D341Med (cell line): Measurements from ENCODE around the gene SRBD1.
A peak's percentile ranks its signal among the peaks of the same experiment; 100 is the strongest.

Experiments used
- DNase-seq: peaks from one replicate; pipeline ENCODE4 v3.0.0; 2012; ENCODE audit warnings: low spot score

The SRBD1 gene

GRCh38 chr2:45469314-45470099 is 141.6 kb downstream of the SRBD1 start:
- no peak for DNase-seq

- no peak for DNase-seq
Measured at GRCh38 chr2:45468279-45468678, 142.8 kb downstream of the SRBD1 start.

DNA sequence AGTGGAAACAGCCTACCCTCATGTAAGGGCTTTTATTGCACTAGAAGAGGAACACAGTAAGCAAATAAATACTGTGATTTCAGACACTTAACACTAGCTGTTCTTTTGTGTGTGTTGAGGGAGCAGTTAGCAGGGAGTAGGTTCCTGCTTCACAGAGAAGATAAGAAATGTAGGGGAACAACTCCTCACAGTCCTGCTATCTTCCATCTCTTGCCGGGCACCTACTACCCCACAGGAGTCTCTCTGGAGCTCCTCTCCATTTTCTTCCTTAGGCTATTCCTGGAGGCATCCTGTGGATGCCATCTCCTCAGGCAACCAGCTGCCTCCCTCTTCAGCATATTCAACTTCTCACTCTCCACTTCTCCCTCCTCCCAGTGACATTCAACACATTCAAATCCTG is 145.0 kb downstream of the SRBD1 start:
- no peak for DNase-seq

- no peak for DNase-seq
Measured at GRCh38 chr2:45460825-45461224, 150.2 kb downstream of the SRBD1 start.

DNA sequence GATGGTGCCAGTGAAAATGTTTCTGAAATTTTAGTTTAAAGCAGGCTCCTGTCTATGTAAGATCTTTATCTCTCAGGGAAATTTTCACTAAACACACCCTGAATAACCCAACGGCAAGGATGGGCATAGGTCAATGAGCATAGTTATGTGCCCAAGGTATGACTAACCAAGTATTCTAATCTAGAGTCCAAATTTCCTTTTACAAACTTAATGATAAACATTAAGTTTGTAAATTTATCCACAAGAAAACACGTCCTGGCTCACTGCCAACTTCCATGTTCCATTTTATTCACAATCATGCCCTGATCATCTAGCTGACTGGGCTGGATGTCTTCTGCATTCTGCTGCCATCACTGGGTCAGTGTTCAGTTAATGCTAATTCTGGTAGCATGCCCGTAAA is 151.2 kb downstream of the SRBD1 start:
- no peak for DNase-seq

DNA sequence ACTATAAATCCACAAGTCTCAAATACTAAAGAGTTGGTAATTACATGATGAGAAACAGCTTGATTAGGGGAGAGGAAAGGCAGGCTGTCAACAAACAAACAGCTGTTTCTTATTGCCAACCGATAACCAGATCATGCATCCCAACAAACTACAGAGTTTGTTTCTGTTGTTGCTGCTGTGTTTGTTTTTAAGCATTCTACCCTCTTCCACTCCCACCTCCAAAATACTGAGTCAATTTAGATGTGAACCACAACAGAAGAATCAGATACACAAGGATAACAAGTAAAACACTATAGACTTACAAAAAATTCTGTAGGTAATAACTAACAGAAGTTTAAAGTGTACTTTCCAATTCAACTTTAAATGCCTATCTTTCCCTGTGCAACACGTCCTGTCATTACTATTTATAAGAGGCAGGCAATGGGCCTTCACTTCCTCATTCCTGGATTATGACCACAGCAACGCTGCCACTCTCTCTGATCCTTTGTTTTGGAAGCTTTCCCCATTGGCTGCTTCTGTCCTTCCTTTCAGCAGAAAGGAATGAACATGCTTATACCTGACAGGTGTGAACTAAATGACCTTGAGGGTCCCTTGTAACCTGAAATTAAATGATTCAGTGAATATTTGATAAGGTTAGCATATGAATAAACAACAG is 152.0 kb downstream of the SRBD1 start:
- no peak for DNase-seq

DNA sequence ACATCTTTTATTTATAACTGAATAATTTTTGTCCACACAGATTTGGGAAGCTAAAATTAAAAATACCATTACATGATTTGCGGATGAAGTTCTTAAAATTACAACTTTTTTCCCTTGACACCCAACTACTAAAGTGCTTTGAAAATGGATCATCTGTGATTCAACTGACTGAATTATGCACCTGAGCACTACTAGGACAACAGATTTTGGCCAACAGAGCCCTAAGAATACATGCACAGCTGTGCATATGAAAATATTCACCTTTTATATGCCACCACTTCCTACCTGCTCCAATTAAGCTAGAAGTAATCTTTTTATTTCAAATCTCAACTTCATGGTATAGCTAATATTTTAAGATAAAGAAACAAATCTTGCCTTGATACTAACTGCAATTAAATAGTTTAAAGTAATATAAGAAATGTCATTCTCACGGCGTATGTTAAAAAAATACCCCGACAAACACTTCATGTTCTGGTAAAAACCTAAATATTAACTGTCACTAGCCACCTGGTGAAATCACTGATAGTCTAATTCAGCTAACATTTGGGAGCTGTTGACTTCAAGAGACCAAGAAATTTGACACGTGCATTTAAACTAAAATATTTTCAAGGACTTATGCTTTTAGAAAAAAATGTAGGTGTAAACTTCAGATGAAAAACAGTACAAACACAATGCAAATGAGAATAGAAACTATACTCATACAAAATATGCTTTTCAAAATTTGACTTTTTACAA is 153.7 kb downstream of the SRBD1 start:
- DNase-seq, result no peak

GRCh38 chr2:45452866-45453265 is 158.2 kb downstream of the SRBD1 start:
- no peak for DNase-seq

GRCh38 chr2:45450634-45451033 is 160.4 kb downstream of the SRBD1 start:
- DNase-seq, result no peak

GRCh38 chr2:45448217-45448616 is 162.8 kb downstream of the SRBD1 start:
- no peak for DNase-seq

GRCh38 chr2:45446016-45446415 is 165.1 kb downstream of the SRBD1 start:
- no peak for DNase-seq

DNA sequence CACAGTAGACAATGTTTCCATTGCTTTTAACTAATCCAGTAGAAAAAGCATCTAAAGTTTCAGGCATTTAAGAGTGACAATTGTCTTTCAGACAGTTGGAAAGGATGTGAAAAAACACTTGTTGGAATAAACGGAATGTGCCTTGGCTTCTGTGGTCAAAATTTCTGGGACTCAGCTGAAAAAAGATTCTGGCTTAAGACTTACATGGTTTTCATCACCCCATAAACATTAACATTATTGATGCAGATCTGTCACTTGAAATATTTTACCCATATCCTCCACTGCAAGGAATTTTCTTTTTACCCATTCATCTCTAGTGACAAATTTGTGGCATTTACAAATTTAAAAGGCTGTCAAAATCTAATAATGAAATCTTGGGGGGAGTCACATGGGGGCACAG is 166.0 kb downstream of the SRBD1 start:
- no peak for DNase-seq

- DNase-seq, result no peak
Measured at GRCh38 chr2:45443012-45443411, 168.1 kb downstream of the SRBD1 start.

DNA sequence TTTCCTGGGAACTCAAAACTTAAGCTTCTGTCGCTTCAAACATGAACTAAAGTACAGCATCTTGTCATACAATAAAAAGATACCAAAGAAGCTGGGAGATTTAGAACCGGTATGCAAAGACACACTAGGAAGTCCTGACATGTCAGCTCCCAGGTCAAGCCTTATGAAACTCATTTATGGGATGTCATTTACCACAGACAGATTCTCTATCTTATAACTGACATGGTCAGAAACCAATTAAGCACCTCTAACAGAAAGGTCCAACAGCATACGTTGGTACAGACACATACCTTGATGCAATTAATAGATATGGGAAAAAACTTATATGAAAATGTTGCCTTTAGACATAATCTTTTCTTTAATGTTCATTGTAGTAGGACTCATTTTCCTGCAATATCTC is 169.0 kb downstream of the SRBD1 start:
- no peak for DNase-seq

DNA sequence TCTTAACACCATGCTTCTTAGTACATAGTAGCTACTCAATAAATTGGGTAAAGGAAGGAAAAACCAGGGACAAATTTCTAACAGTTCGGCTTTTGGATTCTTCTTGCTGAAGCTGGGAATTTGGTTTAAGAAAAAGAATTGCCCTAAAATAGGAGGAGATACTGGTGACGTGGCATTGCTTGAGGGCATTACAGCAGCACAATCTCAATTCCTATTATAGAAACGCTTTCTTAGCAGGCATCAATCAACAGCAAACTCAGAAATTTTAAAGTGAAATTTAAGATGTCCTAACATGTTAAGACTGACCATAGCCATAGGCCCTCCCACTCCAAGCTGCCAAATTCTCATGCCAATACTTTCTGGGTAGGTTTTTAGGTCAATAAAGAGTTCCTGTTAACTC is 169.5 kb downstream of the SRBD1 start:
- no peak for DNase-seq

GRCh38 chr2:45439788-45440773 is 171.0 kb downstream of the SRBD1 start:
- no peak for DNase-seq

DNA sequence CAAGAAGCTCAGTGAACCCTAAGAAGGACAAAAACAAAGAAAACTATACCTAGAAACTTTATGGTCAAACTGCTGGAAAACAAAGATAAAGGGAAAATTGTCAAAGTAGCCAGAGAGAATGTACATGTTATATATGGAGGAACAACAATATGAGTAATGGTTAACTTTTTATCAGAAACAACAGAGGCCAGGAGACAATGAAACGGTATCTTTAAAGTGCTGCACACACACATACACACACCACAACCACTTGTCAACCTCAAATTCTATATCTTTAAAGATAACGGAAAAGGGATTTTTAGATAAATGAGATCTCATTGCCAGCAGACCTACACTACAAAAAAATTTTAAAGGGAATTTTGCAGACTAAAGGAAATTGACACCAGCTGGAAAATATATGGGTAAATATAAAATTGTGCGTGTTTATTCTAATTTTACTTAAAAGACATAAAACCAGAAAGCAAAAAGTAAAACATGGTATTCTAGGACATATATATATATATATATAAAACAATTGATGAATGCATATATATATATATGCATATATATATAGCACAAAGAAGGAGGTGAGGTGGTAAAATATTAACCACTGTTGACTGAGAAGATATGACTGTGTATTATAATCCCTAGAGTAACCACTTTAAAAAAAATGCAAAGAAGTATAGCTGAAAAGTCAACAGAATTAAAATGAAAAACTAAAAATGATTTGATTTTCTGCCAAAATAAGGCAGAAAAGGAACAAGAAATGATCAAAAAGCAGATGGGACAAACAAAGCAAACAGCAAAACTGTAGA is 172.0 kb downstream of the SRBD1 start:
- DNase-seq, result no peak

DNA sequence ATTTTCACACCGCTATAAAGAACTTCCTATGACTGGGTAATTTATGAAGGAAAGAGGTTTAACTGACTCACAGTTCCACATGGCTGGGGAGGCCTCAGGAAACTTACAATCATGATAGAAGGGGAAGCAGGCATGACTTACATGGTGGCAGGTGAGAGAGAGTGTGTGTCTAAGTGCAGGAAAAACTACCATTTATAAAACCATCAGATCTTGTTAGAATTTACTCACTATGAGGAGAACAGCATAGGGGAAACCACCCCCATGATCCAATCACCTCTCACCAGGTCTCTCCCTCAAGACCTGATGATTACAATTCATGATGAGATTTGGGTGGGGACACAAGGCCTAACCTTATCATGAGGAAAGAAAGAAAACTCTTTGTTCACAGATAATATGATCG is 174.6 kb downstream of the SRBD1 start:
- DNase-seq, result no peak

GRCh38 chr2:45435316-45435715 is 175.8 kb downstream of the SRBD1 start:
- peak; percentile 10 for DNase-seq

DNA sequence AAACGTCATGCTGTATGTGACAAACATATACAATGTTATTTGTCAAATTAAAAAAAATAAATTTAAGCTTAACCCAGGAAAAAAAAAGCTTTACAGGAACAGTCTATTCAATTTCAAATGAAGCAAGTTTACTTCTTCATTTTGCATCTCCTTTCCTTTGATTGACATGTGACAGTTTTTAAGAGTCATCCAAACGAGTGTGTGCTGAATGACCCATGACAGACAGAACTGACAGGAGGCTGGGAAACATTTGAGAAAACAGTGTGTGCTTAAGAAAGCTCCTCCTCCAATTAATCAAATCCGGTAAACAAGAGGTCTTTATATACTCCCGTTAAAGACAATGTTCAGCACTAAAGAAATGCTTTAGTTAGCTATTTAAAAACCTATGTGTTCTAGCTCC is 177.7 kb downstream of the SRBD1 start:
- no peak for DNase-seq

DNA sequence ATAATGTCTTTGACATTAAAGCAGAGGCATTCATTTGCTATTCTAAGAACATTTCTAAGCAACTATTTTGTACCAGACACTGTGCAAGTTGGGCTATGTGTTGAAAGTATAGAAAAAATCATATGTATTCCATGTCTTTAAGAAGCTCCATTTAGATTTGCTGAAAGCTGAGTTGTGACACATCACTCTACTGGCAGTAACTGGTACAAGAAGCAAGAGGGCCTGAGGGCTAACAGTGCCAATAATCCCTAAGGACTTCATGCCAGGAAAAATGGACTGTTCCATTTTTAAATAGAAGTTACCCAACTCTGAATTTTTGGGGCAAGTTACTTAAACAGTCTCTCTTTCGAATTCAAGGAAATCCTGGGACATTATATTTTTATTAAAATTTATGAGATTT is 178.7 kb downstream of the SRBD1 start:
- DNase-seq, result no peak
